Urinary bladder (tissue), 4 donors: ENCODE results near the gene EEF1AKMT3. TPM values are rescaled to one million over a fixed set of nuclear protein-coding genes. Genes with fewer than 3 reads are reported as not detected.

Source experiments
- DNase-seq: peaks from one replicate; pipeline ENCODE4 v3.0.0-alpha.2; 2015; ENCODE audit errors: extremely low spot score
- H3K27ac ChIP-seq: one replicate; pipeline ENCODE4 v1.5.1; 2013; ENCODE audit warnings: low read depth, mild to moderate bottlenecking, moderate library complexity
- H3K36me3 ChIP-seq: one replicate; pipeline ENCODE4 v1.6.1; 2013; ENCODE audit warnings: mild to moderate bottlenecking, moderate library complexity; ENCODE audit not compliant: insufficient read depth
- H3K4me1 ChIP-seq: one replicate; pipeline ENCODE4 v1.6.1; 2013; ENCODE audit warnings: mild to moderate bottlenecking, moderate library complexity; ENCODE audit not compliant: insufficient read depth
- H3K4me3 ChIP-seq: one replicate; pipeline ENCODE4 v1.5.1; 2013; ENCODE audit warnings: low read depth, low read length
- WGBS: extraction: QIAGEN DNeasy Blood & Tissue Kit; methylation state at CpG from one replicate; pipeline ENCODE4 v1.1.7; 2013; 5-methylcytosine and 5-hydroxymethylcytosine counted together
- polyA plus RNA-seq: library from polyadenylated mRNA; stranded (reverse); fragments of 200-250 nt; gene quantifications from one replicate; pipeline ENCODE4 v1.2.3, GENCODE V29; 2013
- total RNA-seq: library from RNA; depleted of rRNA; stranded (reverse); fragments of >200 nt; gene quantifications from one replicate; pipeline ENCODE4 v1.2.3, GENCODE V29; 2014
- donor health status: healthy with polysubstance abuse.
- donor health status: healthy.

Gene EEF1AKMT3
- total and polyA plus RNA-seq, 2 donors = 9.7 to 11.9 TPM

DNA sequence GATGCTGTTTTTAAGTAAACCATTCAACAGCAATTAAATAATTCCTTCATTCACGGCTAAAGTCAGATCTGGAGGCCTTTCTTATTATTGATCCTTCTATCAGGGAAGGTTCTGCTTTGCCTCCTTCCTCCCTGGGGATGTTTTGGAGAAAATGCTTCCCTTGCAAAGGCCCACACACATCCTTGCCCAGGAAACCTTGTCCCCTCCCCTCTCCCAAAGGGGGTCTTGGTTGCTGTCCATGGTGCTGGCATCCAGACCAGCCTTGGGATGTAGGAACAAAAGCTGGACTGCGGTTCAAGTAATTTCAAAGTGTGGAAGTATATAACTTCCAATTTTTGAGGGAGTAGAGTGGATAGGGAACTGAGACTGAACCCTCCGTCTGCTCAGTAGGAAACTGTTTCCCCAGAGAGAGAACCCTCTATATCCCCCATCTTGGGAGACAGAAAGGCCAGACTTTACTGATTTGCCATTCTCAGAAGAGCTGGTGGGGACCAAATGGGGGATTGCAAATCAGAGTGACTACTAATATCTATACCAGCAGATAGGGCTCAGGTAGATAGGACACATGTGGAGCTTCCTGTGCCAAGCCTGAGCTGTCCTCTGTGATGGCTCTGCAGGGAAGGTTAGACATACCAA lies 11.9 kb upstream of the EEF1AKMT3 start:
- no peaks in the 10 kb centered on the region for H3K4me1 ChIP-seq
- no peak for DNase-seq
- no peaks in the 10 kb centered on the region for H3K36me3 ChIP-seq
- no peak overlapping the region for H3K27ac ChIP-seq
- H3K4me3 ChIP-seq = no peak overlapping the region
- WGBS = 90% methylated on average over 3 of the region's 3 CpGs

DNA sequence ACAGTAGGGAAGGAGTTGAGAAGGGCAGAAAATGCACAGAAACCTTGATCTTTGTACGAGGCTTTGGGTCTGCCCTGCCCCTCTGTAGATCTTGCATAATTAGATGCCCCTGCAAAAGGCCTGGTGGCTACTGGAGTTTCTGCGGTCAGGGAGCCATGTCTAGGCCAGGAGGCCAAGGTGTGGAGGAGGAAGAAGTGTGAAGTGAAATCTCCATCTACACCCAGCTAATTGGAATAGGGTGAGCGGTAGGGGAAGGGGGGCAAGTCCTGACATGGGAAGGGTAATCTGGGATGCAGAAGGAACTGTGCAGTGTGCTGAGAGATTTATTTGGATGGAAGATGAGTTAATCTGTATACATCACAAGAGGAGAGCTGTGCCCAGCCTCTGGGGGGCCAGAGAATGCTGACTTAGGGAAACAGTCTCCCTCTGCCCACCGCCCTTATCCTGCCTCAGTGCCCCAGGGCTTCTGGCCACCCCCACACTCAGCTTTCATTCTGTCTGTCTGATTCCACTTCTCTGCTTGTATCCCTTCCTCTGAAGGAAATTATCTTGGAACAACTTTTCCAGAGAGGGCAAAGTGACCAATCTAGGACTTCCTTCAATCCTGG lies 10.9 kb upstream of the EEF1AKMT3 start:
- H3K4me1 ChIP-seq = no peaks in the 10 kb centered on the region
- H3K27ac ChIP-seq = no peak overlapping the region
- H3K4me3 ChIP-seq = no peak overlapping the region
- WGBS = 91% methylated on average over 4 of the region's 4 CpGs
- no peak for DNase-seq
- H3K36me3 ChIP-seq = no peaks in the 10 kb centered on the region

DNA sequence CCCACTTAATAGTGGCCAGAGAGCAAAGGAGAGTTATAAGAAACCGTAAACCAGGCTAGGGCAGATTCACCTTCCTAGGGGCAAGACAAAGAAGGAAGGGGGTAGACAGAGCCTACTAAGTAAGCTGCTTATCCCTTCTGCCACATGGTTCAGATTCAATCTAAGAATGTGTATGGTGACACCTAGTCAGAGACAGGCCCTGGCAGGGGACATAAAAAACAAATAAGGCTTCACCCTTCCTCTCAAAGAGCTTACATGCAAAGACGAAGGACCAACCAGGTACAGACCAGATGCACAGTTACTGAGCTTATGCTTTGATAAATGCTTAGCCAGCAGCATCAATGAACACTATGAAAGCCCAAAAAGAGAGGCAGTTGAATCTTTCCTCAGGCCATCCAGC lies 10.0 kb upstream of the EEF1AKMT3 start:
- 89% methylated on average over 2 of the region's 2 CpGs for WGBS
- H3K4me1 ChIP-seq = no peaks in the 10 kb centered on the region

DNA sequence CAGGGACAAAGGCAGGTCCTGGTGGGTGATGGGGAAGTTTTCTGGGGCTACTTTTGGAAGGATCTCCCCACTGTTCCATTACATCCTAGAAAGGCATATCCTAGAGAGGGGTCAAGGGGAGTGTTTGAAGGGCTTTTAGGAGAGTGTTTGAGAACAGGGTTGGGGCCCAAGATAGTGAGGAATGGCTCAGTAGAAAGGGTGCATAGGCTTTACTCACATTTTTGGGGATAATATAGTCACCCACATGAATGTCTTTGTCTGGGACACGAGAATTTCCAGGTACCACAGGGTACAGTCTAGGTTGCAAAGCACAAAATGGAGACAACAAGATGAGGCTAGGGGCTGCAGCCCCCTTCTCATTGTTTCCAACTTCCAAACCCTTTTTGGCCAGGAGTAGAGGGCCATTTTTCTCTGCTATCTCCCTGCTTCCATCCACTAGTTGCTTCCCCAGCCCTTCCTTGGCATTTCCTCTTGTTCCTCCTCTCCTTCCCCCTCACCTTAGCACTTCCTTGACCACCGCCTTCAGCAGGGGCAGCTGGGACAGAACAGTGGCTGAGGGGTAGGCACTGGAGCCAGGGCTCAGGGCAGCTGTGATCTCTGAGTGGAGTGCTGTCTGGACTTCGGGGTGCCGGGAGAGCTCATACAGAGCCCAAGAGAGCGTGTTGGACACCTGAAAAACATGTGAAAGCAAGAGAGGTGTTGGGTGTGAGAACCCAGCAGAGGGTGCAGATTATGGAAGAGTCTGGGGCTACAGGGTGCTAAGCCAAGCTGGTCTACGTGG lies 8.3 kb upstream of the EEF1AKMT3 start:
- no peak overlapping the region for H3K27ac ChIP-seq
- no peaks in the 10 kb centered on the region for H3K4me1 ChIP-seq
- H3K4me3 ChIP-seq = no peak overlapping the region
- WGBS = 76% methylated on average over 6 of the region's 6 CpGs
- no peak for DNase-seq
- no peaks in the 10 kb centered on the region for H3K36me3 ChIP-seq

More for the DNA sequence above, 10.0 kb upstream of the EEF1AKMT3 start:
- Histone ChIP-seq H3K36me3 (no peaks in the 10 kb centered on the region), H3K27ac (no peak overlapping the region), H3K4me3 (no peak overlapping the region)
- no peak for DNase-seq

DNA sequence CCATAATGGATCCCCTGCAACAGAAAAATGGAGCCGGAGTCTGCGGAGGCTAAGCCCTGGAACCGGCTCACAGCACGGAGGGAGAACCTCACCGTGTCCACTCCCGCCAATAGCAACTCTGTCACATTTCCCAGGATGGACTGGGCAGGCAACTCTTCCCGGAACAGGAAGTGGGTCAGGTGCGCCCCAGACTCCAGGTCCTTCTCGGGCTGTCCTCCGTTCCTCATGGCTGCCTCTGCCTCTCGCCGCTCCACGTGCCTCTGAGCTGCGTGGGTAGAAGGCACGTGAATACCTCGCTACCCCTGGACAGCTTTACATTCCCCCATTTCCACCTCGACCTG lies 7.8 kb upstream of the EEF1AKMT3 start:
- H3K4me3 ChIP-seq = peak overlapping the region; percentile 15
- 16% methylated on average over 17 of the region's 17 CpGs for WGBS
- no peak overlapping the region for H3K27ac ChIP-seq
- no peaks in the 10 kb centered on the region for H3K4me1 ChIP-seq
- no peaks in the 10 kb centered on the region for H3K36me3 ChIP-seq
- no peak for DNase-seq

DNA sequence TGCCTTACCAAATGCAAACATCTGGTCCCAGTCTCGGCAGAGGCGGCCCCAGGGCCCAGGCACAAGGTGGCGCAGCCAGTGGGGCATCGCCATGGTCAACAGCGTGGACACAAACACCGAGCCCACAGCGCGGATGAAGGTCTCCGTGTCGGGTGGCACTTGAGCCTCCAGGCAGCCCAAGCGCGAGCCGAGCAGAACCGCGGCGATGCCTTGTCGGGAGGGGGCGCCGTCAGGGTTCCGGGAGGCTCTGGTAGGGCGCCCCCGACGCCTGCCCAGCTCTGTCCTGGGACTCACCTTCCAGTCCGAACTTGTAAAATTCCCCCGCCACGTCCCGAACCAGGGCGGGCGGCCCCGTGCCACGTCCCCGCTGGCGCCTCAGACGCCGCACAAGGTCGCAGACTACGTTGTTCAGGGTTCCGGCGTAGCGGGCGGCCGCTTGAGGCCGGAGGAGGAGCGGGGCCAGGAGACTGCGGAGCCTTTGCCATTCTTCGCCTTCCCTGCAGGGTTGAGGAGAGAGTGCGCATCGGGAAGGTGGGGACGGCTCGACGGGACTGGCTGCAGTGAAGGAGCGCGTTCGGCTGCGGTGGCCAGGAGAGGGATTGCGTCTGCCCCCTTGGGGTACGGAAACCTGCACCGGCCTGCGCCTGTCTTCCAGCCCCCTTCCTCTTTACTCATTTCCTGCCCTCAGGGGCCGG lies 7.3 kb upstream of the EEF1AKMT3 start:
- 1% methylated on average over 60 of the region's 60 CpGs for WGBS
- H3K36me3 ChIP-seq = no peaks in the 10 kb centered on the region
- no peaks in the 10 kb centered on the region for H3K4me1 ChIP-seq
- no peak overlapping the region for H3K27ac ChIP-seq
- DNase-seq = no peak
- peak overlapping the region; percentile 15 for H3K4me3 ChIP-seq

DNA sequence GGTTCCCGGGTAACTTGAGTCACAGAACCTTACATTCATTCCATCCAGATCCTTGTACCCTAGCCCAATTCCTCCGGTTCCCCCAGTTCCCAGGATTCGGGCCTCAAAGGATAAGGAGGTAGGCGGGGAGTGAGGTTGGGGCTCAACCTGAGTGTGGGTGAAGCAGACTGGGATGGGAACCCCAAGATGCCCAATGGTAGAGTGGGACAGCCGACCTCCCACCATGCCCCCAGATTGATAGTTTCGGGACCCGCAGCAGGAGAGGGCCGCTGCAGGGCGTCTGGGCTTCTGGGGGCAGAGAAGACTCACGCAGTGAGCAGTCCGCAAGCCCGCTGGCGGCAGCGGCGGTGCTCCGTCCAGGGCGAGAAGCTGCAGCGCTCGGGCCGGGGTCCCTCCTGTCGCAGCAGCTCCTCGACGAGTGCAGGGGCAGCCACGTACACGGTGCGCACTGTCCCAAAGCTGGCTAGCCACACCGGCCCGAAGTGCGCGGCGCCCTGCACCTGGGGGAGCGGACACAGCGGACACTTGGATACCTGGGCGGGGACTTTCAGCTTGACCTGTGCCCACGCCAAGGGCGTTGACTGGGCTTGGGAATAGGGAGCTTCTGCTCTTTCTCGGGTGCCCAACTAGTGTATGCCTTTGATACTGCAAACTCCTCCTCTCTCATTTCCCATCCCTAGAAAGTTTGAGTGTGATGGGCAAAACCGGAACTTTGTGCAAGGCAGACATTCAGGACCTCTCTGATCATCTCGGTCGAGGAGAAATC lies 6.5 kb upstream of the EEF1AKMT3 start:
- H3K4me3 ChIP-seq = peak overlapping the region; percentile 15
- no peaks in the 10 kb centered on the region for H3K4me1 ChIP-seq
- DNase-seq = no peak
- no peaks in the 10 kb centered on the region for H3K36me3 ChIP-seq
- WGBS = 2% methylated on average over 40 of the region's 40 CpGs
- H3K27ac ChIP-seq = no peak overlapping the region

DNA sequence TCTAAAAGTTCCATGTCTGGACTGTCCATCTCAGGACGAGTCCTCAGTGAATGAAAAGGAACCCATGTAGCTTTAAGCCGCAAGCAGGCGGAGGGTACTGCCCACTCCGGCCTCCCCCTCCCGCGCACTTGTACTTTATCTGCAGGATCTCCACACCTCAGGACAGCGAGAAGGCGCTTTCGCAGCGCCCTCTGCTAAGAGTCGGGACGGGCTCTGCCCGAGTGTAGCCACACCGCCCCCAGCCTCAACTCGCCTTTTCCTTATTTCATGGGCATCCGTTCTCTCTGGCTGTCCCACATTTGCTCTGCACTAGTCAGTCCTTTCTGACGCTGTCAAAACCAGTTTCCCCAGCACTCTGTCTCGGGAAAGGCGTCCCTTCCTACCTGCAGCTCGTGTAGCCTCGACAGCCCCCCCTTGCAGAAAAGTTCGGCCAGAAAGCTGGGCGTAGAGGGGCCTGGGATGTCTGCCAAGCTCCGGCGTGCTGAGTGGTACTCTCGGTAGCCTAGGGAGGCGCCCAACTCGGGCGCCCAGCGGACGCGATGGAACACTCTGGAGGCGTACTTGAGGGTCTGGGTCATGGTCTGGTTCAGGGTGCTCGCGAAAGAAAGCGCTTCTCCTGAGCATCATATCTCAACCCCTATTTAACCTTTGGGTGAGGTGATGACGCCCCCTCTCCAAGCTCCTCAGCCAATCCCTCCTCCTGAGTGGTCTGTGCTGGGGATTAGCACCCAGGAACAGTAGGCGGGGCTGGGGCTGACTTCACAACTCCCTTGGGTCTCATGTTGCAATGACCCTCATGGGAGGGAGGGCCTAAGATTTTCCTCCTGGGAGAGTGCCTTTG lies 5.7 kb upstream of the EEF1AKMT3 start, which contains the start of gene CYP27B1:
Gene CYP27B1 (minus strand): TSS at position 615 of the 841 bp plus-strand sequence. CDS start 37 bp downstream, at position 578.
- no peaks in the 10 kb centered on the region for H3K36me3 ChIP-seq
- no peak within 1 kb of the TSS for H3K4me3 ChIP-seq
- H3K4me1 ChIP-seq = no peaks in the 10 kb centered on the region
- DNase-seq = no peak
- no peak within 1 kb of the TSS for H3K27ac ChIP-seq
- 4% methylated on average over 38 of the region's 38 CpGs for WGBS

DNA sequence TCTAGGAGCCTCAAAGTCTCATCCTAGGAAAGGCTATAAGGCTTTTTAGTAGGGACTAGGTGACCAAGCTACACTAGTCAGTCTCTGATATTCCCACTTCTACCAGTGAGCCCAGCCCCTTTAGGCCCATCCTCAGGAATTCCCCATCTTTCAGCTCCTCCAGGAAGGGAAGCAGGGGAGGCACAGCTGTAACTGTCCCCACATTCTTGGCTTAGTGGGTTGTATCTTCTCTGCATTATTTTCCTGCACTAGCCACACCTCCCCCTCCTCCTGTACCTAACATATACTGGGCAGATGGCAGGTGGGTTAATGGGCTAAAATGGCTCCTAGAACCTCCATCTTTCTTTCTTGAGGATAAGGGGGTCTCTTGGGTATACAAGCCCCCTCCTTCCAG lies 5.1 kb upstream of the EEF1AKMT3 start:
- H3K27ac ChIP-seq = no peak overlapping the region
- H3K4me3 ChIP-seq = no peak overlapping the region
- no peak for DNase-seq
- no peaks in the 10 kb centered on the region for H3K4me1 ChIP-seq
- no peaks in the 10 kb centered on the region for H3K36me3 ChIP-seq

DNA sequence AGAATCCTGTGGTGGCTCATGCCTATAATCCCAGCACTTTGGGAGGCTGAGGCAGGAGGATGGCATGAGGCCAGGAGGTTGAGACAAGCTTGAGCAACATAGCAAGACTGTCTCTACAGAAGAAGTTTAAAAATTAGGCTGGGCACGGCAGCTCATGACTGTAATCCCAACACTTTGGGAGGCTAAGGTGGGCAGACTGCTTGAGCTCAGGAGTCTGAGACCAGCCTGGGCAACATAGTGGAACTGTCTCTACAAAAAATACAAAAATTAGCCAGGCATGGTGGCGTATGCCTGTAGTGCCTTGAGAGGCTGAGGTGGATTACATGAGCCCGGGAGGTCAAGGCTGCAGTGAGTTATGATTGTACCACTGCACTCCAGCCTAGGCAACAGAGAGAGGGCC lies 4.5 kb upstream of the EEF1AKMT3 start:
- no peak for DNase-seq
- Histone ChIP-seq H3K4me1 (no peaks in the 10 kb centered on the region), H3K4me3 (no peak overlapping the region), H3K36me3 (no peaks in the 10 kb centered on the region), H3K27ac (no peak overlapping the region)
- WGBS = 94% methylated on average over 3 of the region's 3 CpGs

DNA sequence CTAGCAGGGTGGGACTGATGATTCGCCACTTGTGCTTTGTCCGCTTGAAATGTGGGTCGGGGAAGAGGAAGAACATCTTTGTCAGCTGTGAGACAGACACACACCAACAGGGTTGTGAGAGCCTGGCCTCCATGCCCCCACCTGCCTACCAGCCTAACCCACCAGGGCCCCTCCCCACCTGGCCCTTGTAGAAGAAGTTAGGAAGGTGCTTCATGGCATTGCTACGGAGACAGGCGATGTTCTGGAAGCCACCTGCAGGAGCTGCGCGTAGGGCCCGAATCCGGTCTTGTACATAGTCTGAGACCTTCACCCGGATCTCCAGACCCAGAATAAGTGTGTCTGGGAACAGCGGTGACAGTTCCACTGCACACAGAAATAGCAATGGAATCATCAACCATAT lies 2.8 kb upstream of the EEF1AKMT3 start:
- no peaks in the 10 kb centered on the region for H3K36me3 ChIP-seq
- H3K4me3 ChIP-seq = no peak overlapping the region
- no peak for DNase-seq
- no peak overlapping the region for H3K27ac ChIP-seq
- 94% methylated on average over 11 of the region's 11 CpGs for WGBS
- H3K4me1 ChIP-seq = no peaks in the 10 kb centered on the region

DNA sequence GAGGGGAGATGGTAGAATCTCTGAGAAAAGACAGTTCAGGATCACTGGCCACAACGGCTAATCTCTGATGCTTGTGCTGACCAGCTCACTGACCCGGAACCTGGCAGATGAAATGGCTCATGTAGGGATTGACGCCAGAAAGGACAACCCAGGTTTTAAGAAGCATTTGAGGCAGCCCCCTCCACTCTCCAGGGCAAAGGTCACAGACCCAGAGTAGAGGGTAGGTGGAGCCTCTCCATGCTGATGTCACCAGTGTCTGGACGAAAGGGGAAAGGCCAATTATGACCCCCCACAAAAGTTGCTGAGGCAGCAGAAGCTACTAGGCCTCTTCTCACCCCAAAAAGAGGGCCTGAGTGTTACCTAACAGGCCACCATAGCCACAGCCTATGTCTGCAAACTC lies 1.7 kb upstream of the EEF1AKMT3 start:
- WGBS = 87% methylated on average over 4 of the region's 4 CpGs
- H3K4me3 ChIP-seq = no peak overlapping the region
- no peak overlapping the region for H3K27ac ChIP-seq
- H3K36me3 ChIP-seq = no peaks in the 10 kb centered on the region
- H3K4me1 ChIP-seq = no peaks in the 10 kb centered on the region
- no peak for DNase-seq
